Measurements from ENCODE around the gene KHSRP.
"Not testable (repeated sequence)": the region's sequence is repeated elsewhere in the genome, so short reads cannot be mapped to it uniquely, and the experiment has no call there.

Gene KHSRP

GRCh38 chr19:6429419-6430221 is 5.0 kb upstream of the KHSRP start:
- no peak overlapping the region for H3K9ac ChIP-seq (ENCODE audit: low read length)
- no peak overlapping the region for H3K27ac ChIP-seq (ENCODE audit: low read depth, low read length)
- H3K9me3 ChIP-seq (ENCODE audit: control insufficient read depth, insufficient read depth, low read depth, low read length), result peaks cover 4% of the 10 kb centered on the region; the same call in 1 of the 2 replicates
- no peaks in the 10 kb centered on the region for H3K4me1 ChIP-seq (ENCODE audit: control insufficient read depth, insufficient read depth, low read length)
- H3K4me3 ChIP-seq (ENCODE audit: low read depth, low read length), result no peak overlapping the region
- H3K27me3 ChIP-seq (ENCODE audit: control insufficient read depth, insufficient read depth, low read length), result peaks cover 11% of the 10 kb centered on the region
- H3K36me3 ChIP-seq (ENCODE audit: control insufficient read depth, insufficient read depth, low read length), result no peaks in the 10 kb centered on the region

- not testable (repeated sequence) for H3K9me3 ChIP-seq (ENCODE audit: control insufficient read depth, insufficient read depth, low read depth, low read length); H3K9ac ChIP-seq (ENCODE audit: low read length); H3K36me3 ChIP-seq (ENCODE audit: control insufficient read depth, insufficient read depth, low read length); H3K4me3 ChIP-seq (ENCODE audit: low read depth, low read length); H3K27ac ChIP-seq (ENCODE audit: low read depth, low read length); H3K4me1 ChIP-seq (ENCODE audit: control insufficient read depth, insufficient read depth, low read length)
- peaks cover 11% of the 10 kb centered on the region for H3K27me3 ChIP-seq (ENCODE audit: control insufficient read depth, insufficient read depth, low read length)
Observed at GRCh38 chr19:6428692-6429418, 4.2 kb upstream of the KHSRP start.

GRCh38 chr19:6427131-6427530 is 2.5 kb upstream of the KHSRP start:
- H3K27me3 ChIP-seq (ENCODE audit: control insufficient read depth, insufficient read depth, low read length), result peaks cover 11% of the 10 kb centered on the region
- H3K9ac ChIP-seq (ENCODE audit: low read length), result no peak overlapping the region
- no peak overlapping the region for H3K4me3 ChIP-seq (ENCODE audit: low read depth, low read length)
- H3K36me3 ChIP-seq (ENCODE audit: control insufficient read depth, insufficient read depth, low read length), result peaks cover 11% of the 10 kb centered on the region
- H3K9me3 ChIP-seq (ENCODE audit: control insufficient read depth, insufficient read depth, low read depth, low read length), result peaks cover 4% of the 10 kb centered on the region; the same call in 1 of the 2 replicates
- no peak overlapping the region for H3K27ac ChIP-seq (ENCODE audit: low read depth, low read length)
- H3K4me1 ChIP-seq (ENCODE audit: control insufficient read depth, insufficient read depth, low read length), result 0 out of 2 replicates have a peak, but pooled peaks cover 4% of the 10 kb centered on the region

GRCh38 chr19:6425732-6426620 is 1.4 kb upstream of the KHSRP start:
- H3K4me3 ChIP-seq (ENCODE audit: low read depth, low read length), result 0 out of 2 replicates have a peak overlapping the region, but pooled peaks have one; percentile 1
- H3K4me1 ChIP-seq (ENCODE audit: control insufficient read depth, insufficient read depth, low read length), result 0 out of 2 replicates have a peak, but pooled peaks cover 4% of the 10 kb centered on the region
- peaks cover 23% of the 10 kb centered on the region for H3K36me3 ChIP-seq (ENCODE audit: control insufficient read depth, insufficient read depth, low read length)
- peaks cover 11% of the 10 kb centered on the region for H3K27me3 ChIP-seq (ENCODE audit: control insufficient read depth, insufficient read depth, low read length)
- no peak overlapping the region for H3K9ac ChIP-seq (ENCODE audit: low read length)
- H3K27ac ChIP-seq (ENCODE audit: low read depth, low read length), result no peak overlapping the region
- peaks cover 4% of the 10 kb centered on the region; the same call in 1 of the 2 replicates for H3K9me3 ChIP-seq (ENCODE audit: control insufficient read depth, insufficient read depth, low read depth, low read length)

GRCh38 chr19:6424939-6425731 is 524 bp upstream of the KHSRP start:
- 0 out of 2 replicates have a peak, but pooled peaks cover 4% of the 10 kb centered on the region for H3K4me1 ChIP-seq (ENCODE audit: control insufficient read depth, insufficient read depth, low read length)
- H3K27ac ChIP-seq (ENCODE audit: low read depth, low read length), result no peak overlapping the region
- H3K9ac ChIP-seq (ENCODE audit: low read length), result no peak overlapping the region
- H3K36me3 ChIP-seq (ENCODE audit: control insufficient read depth, insufficient read depth, low read length), result peaks cover 31% of the 10 kb centered on the region
- no peak overlapping the region for H3K4me3 ChIP-seq (ENCODE audit: low read depth, low read length)
- peaks cover 10% of the 10 kb centered on the region for H3K27me3 ChIP-seq (ENCODE audit: control insufficient read depth, insufficient read depth, low read length)
- peaks cover 4% of the 10 kb centered on the region; the same call in 1 of the 2 replicates for H3K9me3 ChIP-seq (ENCODE audit: control insufficient read depth, insufficient read depth, low read depth, low read length)

GRCh38 chr19:6423499-6424194 is 964 bp downstream of the KHSRP start:
- peaks cover 4% of the 10 kb centered on the region; the same call in 1 of the 2 replicates for H3K9me3 ChIP-seq (ENCODE audit: control insufficient read depth, insufficient read depth, low read depth, low read length)
- peaks cover 46% of the 10 kb centered on the region for H3K36me3 ChIP-seq (ENCODE audit: control insufficient read depth, insufficient read depth, low read length)

GRCh38 chr19:6421075-6422014 is 3.3 kb downstream of the KHSRP start:
- H3K27ac ChIP-seq (ENCODE audit: low read depth, low read length), result no peak overlapping the region

More at GRCh38 chr19:6423499-6424194, 964 bp downstream of the KHSRP start:
- Histone ChIP-seq H3K4me3 (ENCODE audit: low read depth, low read length) (peak overlapping the region; percentile 89), H3K27ac (ENCODE audit: low read depth, low read length) (peak overlapping the region; percentile 85; the same call in 1 of the 2 replicates), H3K27me3 (ENCODE audit: control insufficient read depth, insufficient read depth, low read length) (no peaks in the 10 kb centered on the region), H3K4me1 (ENCODE audit: control insufficient read depth, insufficient read depth, low read length) (0 out of 2 replicates have a peak, but pooled peaks cover 4% of the 10 kb centered on the region), H3K9ac (ENCODE audit: low read length) (peak overlapping the region; percentile 89)

GRCh38 chr19:6418562-6418932 is 6.1 kb downstream of the KHSRP start:
- H3K4me3 ChIP-seq (ENCODE audit: low read depth, low read length), result no peak overlapping the region
- H3K4me1 ChIP-seq (ENCODE audit: control insufficient read depth, insufficient read depth, low read length), result 0 out of 2 replicates have a peak, but pooled peaks cover 4% of the 10 kb centered on the region
- no peak overlapping the region for H3K9ac ChIP-seq (ENCODE audit: low read length)
- H3K27me3 ChIP-seq (ENCODE audit: control insufficient read depth, insufficient read depth, low read length), result no peaks in the 10 kb centered on the region
- H3K36me3 ChIP-seq (ENCODE audit: control insufficient read depth, insufficient read depth, low read length), result peaks cover 93% of the 10 kb centered on the region
- H3K9me3 ChIP-seq (ENCODE audit: control insufficient read depth, insufficient read depth, low read depth, low read length), result no peaks in the 10 kb centered on the region
- H3K27ac ChIP-seq (ENCODE audit: low read depth, low read length), result no peak overlapping the region

More at GRCh38 chr19:6421075-6422014, 3.3 kb downstream of the KHSRP start:
- Histone ChIP-seq H3K9me3 (ENCODE audit: control insufficient read depth, insufficient read depth, low read depth, low read length) (peaks cover 4% of the 10 kb centered on the region; the same call in 1 of the 2 replicates), H3K4me3 (ENCODE audit: low read depth, low read length) (no peak overlapping the region), H3K4me1 (ENCODE audit: control insufficient read depth, insufficient read depth, low read length) (0 out of 2 replicates have a peak, but pooled peaks cover 4% of the 10 kb centered on the region), H3K36me3 (ENCODE audit: control insufficient read depth, insufficient read depth, low read length) (peaks cover 69% of the 10 kb centered on the region), H3K27me3 (ENCODE audit: control insufficient read depth, insufficient read depth, low read length) (no peaks in the 10 kb centered on the region), H3K9ac (ENCODE audit: low read length) (no peak overlapping the region)

All from HUES6 (cell line).